Vagina (tissue), 2 donors: Measurements from ENCODE around the gene CDV3.

Experiments used
- POLR2A ChIP-seq, 2 donors: fragments of 450-650 bp; IDR thresholded peaks; one replicate each; pipeline ENCODE4 v1.6.1; 2017; ENCODE audit warnings: antibody characterized with exemption in 2 of 2, mild to moderate bottlenecking in 2 of 2, moderate library complexity in 2 of 2
- POLR2AphosphoS5 ChIP-seq, 2 donors: sonication (generic); formaldehyde crosslinking; IDR thresholded peaks; one replicate each; pipeline ENCODE4 v1.9.0; 2017; ENCODE audit warnings: antibody characterized with exemption in 2 of 2, mild to moderate bottlenecking in 2 of 2, low read depth in 1 of 2; ENCODE audit not compliant: insufficient read depth in 1 of 2
- TF ChIP-seq, protein P1 (sequence below), 3 experiments: fragments of 450-650 bp in 2 of 3; fragments of 200-600 bp in 1 of 3; sonication (generic) in 1 of 3; IDR thresholded peaks; one replicate each; pipeline ENCODE4 v1.5.1; 2017 to 2019; ENCODE audit warnings: antibody characterized with exemption in 3 of 3, mild to moderate bottlenecking in 2 of 3, moderate library complexity in 2 of 3

DNA sequence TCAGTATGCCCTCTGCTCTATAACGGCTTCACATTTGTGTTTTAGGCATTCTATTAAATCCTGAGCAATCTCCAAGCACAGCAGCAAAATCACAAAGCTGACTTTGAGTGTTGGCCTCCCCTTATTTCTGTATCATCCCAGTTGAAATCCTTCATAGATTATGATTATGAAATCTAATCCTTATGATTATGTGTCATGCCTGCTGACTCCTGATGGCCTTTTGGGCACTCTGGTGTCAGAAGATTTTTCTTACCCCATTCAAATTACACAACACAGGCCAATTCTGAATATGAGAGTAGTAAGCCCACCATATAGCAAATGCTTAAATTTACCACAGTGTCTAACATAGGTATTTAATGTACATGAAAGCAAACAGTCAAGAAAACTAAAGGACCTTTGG is 34.3 kb downstream of the CDV3 start:
- TF ChIP-seq, protein P1, sequence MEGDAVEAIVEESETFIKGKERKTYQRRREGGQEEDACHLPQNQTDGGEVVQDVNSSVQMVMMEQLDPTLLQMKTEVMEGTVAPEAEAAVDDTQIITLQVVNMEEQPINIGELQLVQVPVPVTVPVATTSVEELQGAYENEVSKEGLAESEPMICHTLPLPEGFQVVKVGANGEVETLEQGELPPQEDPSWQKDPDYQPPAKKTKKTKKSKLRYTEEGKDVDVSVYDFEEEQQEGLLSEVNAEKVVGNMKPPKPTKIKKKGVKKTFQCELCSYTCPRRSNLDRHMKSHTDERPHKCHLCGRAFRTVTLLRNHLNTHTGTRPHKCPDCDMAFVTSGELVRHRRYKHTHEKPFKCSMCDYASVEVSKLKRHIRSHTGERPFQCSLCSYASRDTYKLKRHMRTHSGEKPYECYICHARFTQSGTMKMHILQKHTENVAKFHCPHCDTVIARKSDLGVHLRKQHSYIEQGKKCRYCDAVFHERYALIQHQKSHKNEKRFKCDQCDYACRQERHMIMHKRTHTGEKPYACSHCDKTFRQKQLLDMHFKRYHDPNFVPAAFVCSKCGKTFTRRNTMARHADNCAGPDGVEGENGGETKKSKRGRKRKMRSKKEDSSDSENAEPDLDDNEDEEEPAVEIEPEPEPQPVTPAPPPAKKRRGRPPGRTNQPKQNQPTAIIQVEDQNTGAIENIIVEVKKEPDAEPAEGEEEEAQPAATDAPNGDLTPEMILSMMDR (IDR thresholded peaks at IDR 0.05), result no peak
- TF ChIP-seq POLR2A (IDR thresholded peaks at IDR 0.05) (no peak), POLR2AphosphoS5 (IDR thresholded peaks at IDR 0.05; ENCODE audit: insufficient read depth in 1 of 2, low read depth in 1 of 2) (no peak)
